GM19023 (cell line): ENCODE measurements around the gene RDM1.
"Not testable (repeated sequence)": the region's sequence is repeated elsewhere in the genome, so short reads cannot be mapped to it uniquely, and the experiment has no call there.

Source experiments
- ATAC-seq: cut with Tn5 transposase; IDR thresholded peaks from one replicate; pipeline ENCODE4 v1.9.1; 2021; ENCODE audit warnings: mild to moderate bottlenecking, moderate library complexity; ENCODE audit not compliant: unreplicated experiment

The RDM1 gene, protein sequence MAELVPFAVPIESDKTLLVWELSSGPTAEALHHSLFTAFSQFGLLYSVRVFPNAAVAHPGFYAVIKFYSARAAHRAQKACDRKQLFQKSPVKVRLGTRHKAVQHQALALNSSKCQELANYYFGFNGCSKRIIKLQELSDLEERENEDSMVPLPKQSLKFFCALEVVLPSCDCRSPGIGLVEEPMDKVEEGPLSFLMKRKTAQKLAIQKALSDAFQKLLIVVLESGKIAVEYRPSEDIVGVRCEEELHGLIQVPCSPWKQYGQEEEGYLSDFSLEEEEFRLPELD

DNA sequence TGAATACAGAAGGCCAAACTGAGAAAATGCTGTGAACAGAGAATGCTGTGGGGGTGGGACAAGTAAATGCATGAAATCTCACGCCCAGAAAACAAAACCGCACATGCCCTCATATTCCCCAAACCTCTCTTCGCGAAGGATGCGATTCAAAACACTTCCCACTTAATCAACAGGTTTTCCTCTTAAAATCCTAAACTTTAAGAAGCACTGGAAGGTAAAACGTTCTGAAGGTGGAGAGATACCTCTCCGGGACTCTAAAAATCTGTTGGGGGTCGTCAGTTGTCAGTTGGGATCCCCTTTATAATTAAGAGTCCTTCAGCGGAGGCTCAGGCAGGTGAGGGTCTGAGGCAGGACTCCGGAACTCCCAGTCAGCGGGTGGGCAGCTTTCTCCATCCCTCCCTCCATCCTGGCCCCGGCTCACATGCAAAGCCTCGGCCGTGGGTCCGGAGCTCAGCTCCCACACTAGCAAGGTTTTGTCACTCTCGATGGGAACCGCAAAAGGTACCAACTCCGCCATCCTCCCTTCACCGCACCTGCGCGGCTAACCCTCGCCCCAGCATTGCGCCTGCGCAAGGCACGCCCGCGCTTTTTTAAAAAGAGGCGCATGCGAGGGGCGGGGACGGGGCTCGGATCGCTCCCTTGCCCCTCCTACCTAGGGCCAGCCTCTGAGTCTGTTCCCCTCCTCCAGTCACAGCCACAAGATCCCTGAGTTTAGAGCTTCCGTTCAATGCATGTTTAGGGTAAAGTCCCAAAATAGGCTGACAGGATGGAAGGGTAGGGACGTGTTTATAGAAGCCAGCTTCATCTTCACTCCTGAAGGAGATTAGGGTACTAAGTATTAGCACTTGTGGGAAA is at the start of gene RDM1:
Gene RDM1 (minus strand): TSS at position 563 of the 855 bp plus-strand sequence. CDS start 46 bp downstream, at position 517.
- ATAC-seq: no peak

DNA sequence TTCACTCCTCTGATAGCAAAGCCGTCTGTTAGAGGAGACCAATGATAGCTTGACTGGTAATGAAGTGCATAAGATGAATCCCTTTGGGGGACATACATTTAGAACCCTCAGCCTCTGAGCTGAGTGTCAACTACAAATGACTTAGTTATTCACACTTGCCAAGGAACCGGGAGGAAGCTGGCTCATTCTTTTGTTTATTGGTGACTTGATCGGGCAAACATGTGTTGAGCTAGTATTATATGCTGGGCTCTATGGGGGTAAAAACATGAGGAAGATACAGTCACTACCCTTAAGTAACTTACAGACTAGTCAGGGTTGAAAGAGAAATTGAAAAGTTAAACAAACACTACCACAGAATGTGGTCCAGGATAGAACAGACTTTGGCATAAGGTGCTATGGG is 47.8 kb upstream of the RDM1 start:
- no peak for ATAC-seq

DNA sequence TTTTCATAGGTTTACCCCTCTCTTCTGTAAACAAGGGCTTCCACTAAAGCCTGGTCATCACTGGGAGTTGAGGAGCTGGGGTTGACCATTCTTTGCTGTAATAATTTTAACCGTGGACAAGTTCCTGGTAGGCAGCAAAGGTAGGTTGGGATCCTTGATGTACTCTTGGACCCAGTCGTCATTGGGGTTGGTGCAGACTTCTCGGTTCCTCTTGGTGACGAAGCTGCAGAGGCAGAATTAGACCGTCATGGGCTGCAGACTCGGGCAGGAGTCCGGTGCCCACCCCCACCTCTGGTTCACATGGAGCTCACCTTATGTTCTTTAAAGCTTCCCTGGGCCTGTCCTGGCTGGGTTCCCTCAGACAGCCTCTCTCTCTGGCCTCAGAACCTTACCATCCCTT is 46.9 kb upstream of the RDM1 start:
- ATAC-seq: no peak

DNA sequence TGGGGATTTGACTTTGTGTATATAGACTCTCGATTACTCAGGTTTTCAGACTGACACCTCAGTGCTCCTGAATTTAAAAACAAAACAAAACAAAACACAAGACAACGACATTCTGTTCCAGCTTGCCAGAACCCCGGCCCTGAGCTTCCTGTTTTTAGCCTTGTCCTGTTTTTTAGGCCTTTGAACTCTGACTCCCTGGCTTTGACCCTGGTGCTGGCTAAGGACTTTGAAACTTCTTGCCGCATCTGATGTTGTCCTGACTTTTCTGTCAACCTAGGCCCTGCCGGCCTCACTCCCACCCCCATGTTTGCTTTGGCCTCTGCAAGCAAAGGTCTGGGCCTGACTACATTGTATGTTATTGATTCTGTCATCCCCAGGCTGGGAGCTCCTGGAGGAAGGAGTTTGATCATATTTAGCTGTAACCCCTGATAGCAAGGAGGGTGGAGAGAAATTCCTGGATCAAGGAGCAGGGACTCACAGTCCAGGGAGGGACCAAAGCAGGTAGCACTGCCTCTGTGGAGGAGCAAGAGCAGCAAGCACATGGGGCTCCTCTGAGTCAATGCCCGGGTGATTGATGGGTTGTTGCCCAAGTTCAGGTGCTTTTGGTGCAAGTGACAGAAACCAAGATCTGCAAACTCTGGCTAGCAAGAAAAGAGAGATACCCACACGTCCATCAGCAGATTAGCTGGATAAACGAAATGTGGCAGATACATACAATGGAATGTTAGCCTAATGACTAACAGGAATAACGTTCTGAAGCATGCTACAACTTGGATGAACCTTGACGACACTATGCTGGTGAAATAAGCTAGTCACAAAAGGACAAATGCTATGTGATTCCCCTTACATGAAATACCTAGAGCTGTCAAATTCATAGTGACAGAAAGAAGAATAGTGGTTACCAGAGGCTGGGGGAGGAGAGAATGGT is 43.0 kb upstream of the RDM1 start:
- no peak for ATAC-seq

DNA sequence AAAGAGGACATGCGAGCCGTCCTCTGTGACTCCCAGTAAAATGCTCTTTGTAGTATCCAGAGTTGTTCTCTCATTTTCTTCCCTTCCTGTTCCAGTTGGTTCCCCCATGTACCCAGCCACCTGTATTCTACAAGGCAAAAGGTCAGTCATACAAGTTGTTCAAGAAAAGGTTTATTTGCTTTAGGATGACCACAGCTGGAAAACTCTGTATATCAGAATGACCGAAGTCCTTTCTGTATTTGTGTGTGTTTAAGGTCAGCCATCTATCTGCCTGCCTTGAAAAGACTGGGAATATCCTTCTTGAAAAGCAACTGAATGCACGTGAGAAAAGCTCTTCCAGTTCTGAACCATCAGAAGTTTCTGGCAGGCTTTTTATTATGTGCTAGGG is 42.4 kb upstream of the RDM1 start:
- no peak for ATAC-seq

DNA sequence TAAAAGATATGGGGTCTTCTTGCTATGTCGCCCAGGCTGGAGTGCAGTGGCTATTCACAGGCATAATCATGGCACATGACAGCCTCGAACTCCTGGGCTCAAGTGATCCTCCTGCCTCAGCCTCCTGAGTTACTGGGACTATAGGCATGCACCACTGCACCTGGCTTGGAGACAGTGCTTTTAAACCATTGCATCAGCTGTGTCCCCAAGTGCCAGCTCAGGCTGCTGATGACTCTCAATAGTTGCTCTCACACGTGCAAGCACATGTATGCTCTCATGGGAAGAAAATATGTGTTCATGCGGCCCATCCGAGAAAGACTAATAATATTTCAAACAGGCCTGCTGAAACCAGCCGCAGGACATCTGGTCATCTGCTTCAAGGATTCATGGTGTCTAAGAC is 42.0 kb upstream of the RDM1 start:
- ATAC-seq: no peak

DNA sequence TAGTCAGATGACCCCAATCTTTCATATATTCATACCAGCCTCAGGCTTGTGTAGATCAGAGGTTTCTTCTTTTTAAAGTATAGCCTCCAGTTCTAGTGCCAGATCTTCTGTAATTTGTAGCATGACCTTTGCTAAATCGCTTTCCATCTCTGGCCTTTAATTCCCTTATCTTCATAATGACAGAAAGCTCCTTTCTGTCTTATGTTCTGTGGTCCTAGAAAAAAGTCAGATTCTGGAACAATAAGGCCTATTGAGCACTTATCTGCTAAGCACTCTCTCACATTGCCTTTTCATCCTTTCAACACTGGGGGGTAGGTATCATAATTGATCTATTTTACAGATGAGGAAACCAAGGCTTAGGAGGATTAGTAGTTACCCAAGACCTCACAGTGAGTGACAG is 41.5 kb upstream of the RDM1 start:
- ATAC-seq: no peak

DNA sequence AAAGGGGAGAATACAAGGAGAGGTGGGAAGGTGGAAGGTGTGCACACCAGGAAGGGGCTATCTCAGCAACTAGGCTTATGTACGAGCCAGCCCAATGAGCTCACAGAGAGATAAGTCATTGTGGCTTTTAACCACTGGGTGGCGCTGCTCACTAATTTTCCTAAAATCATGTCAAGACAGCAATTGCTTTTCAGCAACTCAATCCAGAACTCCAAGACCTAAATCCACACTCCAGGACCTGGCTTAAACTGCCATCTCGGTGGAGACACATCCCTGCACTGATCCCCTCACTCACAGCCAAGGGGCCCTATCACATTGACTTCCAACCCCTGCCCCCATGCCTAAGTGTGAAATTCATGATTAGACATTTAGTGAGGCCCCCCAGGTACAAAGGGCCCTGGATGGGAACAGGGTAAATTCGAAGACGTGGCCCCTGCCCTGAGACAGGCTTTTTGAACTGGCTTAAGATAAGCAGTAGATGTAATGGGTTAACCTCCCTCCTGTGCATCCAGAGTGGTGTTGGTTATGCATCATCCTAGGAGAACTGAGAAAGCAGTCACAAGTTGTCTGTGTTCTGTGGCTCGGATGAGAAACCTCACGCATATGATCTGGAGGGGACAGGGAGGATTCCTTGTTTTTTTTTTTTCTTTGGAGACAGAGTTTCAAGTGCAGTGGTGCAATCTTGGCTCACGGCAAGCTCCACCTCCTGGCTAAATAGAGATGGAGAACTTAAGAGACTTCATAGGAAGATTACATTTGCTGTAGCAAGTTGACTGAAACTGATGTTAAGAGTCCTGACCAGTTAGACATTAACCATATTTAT is 39.2 kb upstream of the RDM1 start:
- no peak for ATAC-seq

DNA sequence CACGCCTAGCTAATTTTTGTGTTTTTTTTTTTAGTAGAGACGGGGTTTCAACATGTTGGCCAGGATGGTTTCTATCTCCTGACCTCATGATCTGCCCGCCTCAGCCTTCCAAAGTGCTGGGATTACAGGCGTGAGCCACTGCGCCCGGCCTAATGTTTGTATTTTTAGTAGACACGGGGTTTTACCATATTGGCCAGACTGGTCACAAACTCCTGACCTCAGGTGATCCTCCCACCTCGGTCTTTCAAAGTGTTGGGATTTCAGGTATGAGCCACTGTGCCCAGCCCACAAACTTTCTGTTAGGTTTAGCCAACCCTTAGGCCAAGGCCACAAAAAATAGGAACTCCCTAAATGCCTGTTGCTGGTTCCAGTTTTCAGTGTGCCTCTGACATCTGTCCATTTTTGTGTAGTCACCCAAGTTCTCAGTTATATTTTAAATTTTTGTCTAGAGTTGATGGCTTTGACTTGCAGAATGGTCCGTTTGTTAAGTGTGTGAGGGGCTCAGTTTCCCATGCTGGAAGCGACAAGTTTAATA is 38.0 kb upstream of the RDM1 start:
- no peak for ATAC-seq

DNA sequence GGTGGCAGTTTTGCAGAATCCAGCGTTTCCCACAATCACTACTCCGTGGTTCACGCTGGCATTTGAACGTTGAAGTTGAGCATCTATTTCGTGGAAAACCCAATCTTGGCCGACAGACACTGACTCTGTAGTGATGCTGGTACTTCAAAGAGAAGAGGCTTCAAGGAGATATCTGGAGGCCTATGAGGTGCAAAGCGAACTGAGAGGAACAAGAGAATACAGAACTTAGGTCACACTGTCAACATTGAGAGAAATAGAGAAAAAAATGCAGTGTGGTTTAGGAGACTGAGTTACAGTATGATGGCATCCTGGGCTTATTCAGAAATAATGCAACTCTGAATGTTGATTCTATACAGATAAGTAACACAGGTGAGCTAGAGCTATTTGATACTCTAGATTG is 34.7 kb upstream of the RDM1 start:
- ATAC-seq: no peak

DNA sequence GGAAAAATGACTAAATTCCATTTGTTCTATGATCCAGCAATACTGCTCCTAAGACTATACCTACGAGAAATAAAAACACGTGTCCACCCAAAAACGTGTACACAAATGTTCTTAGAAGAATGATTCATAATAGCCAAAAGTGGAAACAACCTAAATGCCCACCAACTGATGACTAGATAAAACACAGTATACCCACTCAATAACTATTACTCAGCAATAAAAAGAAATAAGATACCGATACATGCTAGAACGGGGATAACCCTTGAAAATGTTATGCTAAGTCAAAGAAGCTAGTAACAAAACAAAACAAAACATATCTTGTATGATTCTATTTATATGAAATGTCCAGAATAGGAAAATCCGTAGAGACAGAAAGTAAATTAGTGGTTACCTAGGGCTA is 33.1 kb upstream of the RDM1 start:
- no peak for ATAC-seq

DNA sequence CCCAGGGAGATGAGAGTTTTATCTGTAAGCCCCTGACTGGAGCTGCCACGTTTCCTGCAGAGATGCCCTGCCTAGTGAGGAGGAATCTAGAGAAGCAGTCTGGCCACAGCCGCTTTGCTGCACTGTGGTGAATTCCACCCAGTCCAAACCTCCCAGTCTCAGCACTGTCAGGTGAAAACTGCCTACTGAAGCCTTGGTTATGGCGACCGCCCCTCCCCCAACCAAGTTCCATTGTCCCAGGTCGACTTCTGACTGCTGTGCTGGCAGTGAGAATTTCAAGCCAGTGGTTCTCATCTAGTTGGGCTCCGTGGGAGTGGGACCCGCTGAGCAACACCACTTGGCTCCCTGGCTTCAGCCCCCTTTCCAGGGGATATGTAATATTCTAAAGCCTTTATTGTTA is 23.1 kb upstream of the RDM1 start:
- ATAC-seq: no peak

DNA sequence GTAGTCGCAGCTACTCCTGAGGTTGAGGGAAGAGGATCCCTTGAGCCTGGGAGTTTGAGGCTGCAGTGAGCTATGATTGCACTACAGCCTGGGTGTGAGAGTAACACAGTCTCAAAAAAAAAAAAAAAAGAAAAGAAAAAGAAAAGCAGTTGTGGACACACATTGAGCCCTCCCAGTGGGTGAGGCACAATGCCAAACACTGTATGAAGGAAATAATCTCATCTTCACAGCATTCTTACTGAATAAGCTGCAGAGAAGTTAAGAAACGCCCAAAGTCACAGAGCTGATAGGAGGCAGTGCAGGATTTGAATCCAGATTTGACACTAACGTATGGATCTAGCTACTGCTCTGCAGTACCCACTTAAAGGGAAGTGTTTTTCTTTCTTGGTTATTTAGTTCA is 18.8 kb upstream of the RDM1 start:
- no peak for ATAC-seq

DNA sequence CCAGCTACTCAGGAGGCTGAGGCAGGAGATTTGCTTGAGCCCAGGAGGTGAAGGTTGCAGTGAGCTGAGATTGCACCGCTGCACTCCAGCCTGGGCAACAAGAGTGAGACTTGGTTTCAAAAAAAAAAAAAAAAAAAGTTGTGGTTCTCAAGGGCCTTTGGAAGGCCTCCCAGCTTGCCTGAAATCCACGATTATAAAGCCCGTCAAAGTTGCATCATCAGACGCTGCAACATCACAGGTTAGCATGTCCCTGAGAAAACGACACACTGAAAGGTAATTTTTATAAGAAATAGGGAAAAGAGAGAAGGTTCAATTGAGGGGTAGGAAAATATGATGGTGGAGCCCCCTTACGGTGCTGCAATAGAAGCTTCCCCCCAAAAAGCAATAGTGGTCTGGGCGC is 17.5 kb upstream of the RDM1 start:
- ATAC-seq: no peak

DNA sequence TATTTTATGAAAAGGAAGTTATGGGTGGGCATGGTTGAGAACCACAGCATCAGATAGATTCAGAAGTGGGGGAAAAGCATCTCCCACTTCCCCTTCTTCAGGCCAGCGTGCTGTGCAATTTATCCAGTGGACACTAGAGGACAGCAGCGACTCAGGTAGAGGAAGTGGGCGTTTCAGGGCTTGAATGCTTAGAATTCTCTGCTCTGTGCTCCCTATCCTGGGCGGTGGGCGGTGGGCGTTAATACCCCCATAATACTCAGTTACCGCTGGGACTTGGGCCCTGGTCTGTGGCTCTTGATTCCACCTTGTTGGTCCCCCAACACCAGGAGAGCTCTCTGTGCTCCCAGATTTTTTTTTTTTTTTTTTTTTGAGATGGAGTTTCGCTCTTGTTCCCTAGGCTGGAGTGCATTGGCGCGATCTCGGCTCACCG is 16.6 kb upstream of the RDM1 start:
- ATAC-seq: no peak

DNA sequence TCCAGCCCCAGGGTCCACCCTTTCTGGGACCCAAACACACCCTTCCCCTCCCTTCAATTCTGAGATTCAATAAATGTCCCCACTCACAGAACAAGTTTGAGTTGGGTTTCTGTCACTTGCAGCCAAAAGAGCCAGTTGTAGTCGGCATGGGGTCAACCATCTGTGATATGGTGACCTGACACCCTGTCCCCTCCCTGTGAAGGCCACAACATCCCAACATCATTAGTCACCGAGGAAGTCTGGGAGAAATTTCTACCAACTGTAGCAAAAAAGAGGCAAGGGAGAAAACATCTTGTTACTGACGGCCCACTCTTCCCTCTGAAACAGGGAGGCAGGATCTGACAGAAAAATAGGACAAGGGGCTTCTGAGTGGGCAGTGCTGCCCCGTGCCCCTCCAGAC is 13.6 kb upstream of the RDM1 start:
- no peak for ATAC-seq

DNA sequence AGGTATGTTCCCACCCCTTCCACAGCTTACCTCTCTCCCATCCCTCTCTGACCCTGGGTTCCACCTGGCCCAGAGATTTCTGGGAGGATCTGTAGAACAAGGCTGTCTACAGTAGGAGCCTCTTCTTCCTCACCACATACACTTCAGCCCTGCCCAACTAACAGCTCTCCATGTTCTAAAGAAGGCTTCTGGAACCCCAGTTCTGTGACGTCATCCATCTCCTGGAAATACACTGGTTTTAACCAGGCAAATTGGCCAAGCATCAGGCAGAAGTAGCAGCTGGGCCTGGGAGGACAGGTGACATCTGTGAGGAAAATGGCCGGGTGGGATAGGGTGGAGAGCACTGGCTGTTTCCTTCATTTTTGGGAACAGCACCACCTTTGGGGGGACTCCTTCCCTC is 13.0 kb upstream of the RDM1 start, which contains the start of gene LYZL6:
Gene LYZL6 (minus strand): TSS at position 177 of the 400 bp plus-strand sequence. CDS start 4,357 bp downstream, outside the sequence.
- ATAC-seq: no peak

DNA sequence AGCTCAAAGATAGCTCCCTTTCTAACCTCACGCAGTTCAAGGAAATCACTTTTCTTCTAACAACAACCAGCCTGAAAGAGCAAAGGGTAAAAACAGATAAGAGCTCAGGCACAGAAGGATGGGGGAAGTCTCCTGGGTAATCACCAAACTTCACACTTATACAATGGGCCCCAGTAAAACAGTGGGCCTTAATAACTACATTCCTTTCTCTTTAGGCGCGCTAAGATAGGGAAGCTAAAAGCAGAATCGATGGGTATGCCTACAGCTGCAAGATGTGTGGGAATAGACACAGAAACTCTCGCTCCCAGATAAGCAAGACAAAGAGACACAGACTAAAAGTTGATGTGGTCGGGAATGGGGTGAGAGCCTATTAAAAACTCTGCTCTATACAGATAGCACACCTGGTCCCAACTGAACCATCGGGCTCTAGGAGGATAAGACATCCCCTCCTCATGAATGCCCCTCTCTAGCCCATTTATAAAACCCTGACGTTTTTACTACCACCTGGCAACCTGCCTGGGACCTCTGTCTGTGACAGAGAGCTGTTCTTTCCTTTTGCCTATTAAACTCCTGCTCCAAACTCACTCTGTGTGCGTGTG is 12.1 kb upstream of the RDM1 start:
- ATAC-seq: no peak

DNA sequence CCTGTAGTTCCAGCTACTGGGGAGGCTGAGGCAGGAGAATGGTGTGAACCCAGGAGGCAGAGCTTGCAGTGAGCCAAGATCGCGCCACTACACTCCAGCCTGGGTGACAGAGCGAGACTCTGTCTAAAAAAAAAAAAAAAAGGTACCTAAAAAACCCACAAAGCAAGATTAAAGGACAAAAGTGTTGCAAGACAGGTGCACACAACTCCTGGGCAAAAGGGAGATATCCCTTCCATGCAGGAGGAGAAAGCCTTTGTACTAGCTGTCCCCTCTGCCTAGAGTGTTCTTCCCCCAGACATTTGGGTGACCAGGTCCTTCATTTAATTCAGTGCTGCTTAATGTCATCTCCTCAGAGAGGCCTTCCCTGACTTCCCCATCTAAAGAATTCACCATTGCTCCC is 7.9 kb upstream of the RDM1 start:
- not testable (repeated sequence) for ATAC-seq

DNA sequence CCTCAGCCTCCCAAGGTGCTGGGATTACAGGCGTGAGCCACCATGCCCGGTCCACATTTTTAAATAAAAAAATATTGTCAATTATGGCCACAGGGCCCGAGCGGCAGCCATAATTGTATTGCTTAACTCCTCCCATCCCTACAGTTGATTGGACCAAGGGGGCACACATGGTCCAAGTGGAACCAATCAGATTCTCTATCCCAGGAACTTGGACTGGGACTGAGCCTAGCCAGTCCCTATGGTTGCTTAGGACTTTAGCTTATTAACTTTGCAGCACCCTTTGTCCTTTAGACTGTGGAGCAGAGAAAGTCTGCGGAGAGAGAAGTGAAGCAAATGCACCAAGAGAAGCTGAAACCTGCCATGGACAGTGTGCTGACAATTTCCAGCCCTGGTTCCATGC is 5.5 kb upstream of the RDM1 start:
- ATAC-seq: no peak
